ENCODE results near the gene UPF3A.

The UPF3A gene

GRCh38 chr13:114299604-114300305 is 18.4 kb downstream of the UPF3A start:
- no peak for ATAC-seq
- TF ChIP-seq CREB5 (CRISPR knock-in tag; IDR thresholded peaks at IDR 0.05; ENCODE audit: low read depth) (no peak), PATZ1 (CRISPR knock-in tag; IDR thresholded peaks at IDR 0.05; ENCODE audit: borderline replicate concordance) (no peak), ARNTL (CRISPR knock-in tag; IDR thresholded peaks at IDR 0.05; ENCODE audit: borderline replicate concordance, low read depth) (no peak), ZNF70 (CRISPR knock-in tag; IDR thresholded peaks at IDR 0.05) (no peak), ISL1 (CRISPR knock-in tag; IDR thresholded peaks at IDR 0.05) (no peak)

DNA sequence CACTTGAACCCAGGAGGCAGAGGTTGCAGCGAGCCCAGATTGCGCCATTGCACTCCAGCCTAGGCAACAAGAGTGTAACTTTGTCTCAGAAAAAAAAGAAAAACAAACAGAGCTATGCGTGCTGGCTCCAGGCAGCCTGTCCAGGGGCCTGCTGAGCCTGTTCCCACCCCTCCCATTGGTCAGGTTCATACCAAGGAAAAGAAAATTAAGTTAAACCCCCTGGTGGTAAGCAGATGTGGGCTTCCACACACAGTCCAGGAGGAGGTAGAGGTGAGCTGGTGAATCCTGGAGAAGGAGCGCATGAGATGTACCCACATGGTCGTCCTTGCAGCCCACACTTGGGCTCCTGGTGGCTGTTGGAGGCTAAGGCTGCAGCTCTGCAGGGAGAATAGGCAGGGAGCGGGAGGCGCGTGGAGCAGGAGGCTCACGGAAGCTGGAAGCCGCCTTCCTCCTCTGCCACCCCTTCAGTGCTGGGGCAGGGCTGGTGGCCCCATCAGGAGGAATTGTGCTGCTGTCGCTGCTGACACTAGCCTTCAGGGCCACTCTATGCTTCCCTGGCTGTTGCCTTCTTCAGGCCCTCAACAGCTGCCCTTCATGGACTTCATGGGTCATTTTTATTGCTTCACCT is 22.4 kb downstream of the UPF3A start:
- TF ChIP-seq ZNF8 (CRISPR knock-in tag; IDR thresholded peaks at IDR 0.05), result no peak
- TF ChIP-seq CREB5 (CRISPR knock-in tag; IDR thresholded peaks at IDR 0.05; ENCODE audit: low read depth), result no peak
- TF ChIP-seq BACH2 (CRISPR knock-in tag; IDR thresholded peaks at IDR 0.05; ENCODE audit: borderline replicate concordance), result no peak
- no peak for TF ChIP-seq RARB (CRISPR knock-in tag; IDR thresholded peaks at IDR 0.05)
- TF ChIP-seq ESRRG (CRISPR knock-in tag; IDR thresholded peaks at IDR 0.05), result no peak
- TF ChIP-seq ISL1 (CRISPR knock-in tag; IDR thresholded peaks at IDR 0.05), result no peak
- no peak for TF ChIP-seq ZFP3 (CRISPR knock-in tag; IDR thresholded peaks at IDR 0.05)
- TF ChIP-seq, protein P1, sequence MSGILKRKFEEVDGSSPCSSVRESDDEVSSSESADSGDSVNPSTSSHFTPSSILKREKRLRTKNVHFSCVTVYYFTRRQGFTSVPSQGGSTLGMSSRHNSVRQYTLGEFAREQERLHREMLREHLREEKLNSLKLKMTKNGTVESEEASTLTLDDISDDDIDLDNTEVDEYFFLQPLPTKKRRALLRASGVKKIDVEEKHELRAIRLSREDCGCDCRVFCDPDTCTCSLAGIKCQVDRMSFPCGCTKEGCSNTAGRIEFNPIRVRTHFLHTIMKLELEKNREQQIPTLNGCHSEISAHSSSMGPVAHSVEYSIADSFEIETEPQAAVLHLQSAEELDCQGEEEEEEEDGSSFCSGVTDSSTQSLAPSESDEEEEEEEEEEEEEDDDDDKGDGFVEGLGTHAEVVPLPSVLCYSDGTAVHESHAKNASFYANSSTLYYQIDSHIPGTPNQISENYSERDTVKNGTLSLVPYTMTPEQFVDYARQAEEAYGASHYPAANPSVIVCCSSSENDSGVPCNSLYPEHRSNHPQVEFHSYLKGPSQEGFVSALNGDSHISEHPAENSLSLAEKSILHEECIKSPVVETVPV (CRISPR knock-in tag; IDR thresholded peaks at IDR 0.05), result no peak
- no peak for TF ChIP-seq ZFP30 (CRISPR knock-in tag; IDR thresholded peaks at IDR 0.05)
- no peak for TF ChIP-seq ZC3H10 (CRISPR knock-in tag; IDR thresholded peaks at IDR 0.05)
- TF ChIP-seq, protein P2, sequence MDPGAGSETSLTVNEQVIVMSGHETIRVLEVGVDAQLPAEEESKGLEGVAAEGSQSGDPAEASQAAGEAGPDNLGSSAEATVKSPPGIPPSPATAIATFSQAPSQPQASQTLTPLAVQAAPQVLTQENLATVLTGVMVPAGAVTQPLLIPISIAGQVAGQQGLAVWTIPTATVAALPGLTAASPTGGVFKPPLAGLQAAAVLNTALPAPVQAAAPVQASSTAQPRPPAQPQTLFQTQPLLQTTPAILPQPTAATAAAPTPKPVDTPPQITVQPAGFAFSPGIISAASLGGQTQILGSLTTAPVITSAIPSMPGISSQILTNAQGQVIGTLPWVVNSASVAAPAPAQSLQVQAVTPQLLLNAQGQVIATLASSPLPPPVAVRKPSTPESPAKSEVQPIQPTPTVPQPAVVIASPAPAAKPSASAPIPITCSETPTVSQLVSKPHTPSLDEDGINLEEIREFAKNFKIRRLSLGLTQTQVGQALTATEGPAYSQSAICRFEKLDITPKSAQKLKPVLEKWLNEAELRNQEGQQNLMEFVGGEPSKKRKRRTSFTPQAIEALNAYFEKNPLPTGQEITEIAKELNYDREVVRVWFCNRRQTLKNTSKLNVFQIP (CRISPR knock-in tag; IDR thresholded peaks at IDR 0.05; ENCODE audit: borderline replicate concordance, low read depth), result no peak
- no peak for TF ChIP-seq TOX (CRISPR knock-in tag; IDR thresholded peaks at IDR 0.05; ENCODE audit: borderline replicate concordance)
- no peak for TF ChIP-seq ZNF70 (CRISPR knock-in tag; IDR thresholded peaks at IDR 0.05)
- TF ChIP-seq PATZ1 (CRISPR knock-in tag; IDR thresholded peaks at IDR 0.05; ENCODE audit: borderline replicate concordance), result no peak
- TF ChIP-seq SNAI2 (CRISPR knock-in tag; IDR thresholded peaks at IDR 0.05), result no peak
- no peak for TF ChIP-seq ZNF565 (CRISPR knock-in tag; conservative IDR thresholded peaks at IDR 0.05; ENCODE audit: low read depth)
- TF ChIP-seq GLIS3 (CRISPR knock-in tag; IDR thresholded peaks at IDR 0.05), result no peak
- no peak for TF ChIP-seq TSHZ2 (CRISPR knock-in tag; IDR thresholded peaks at IDR 0.05)
- no peak for ATAC-seq

Measured in SK-N-SH treated with all-trans-retinoic acid at 6 μM for 48 hours (cell line).